ENCODE measurements around the gene HDAC4.

HDAC4 gene

DNA sequence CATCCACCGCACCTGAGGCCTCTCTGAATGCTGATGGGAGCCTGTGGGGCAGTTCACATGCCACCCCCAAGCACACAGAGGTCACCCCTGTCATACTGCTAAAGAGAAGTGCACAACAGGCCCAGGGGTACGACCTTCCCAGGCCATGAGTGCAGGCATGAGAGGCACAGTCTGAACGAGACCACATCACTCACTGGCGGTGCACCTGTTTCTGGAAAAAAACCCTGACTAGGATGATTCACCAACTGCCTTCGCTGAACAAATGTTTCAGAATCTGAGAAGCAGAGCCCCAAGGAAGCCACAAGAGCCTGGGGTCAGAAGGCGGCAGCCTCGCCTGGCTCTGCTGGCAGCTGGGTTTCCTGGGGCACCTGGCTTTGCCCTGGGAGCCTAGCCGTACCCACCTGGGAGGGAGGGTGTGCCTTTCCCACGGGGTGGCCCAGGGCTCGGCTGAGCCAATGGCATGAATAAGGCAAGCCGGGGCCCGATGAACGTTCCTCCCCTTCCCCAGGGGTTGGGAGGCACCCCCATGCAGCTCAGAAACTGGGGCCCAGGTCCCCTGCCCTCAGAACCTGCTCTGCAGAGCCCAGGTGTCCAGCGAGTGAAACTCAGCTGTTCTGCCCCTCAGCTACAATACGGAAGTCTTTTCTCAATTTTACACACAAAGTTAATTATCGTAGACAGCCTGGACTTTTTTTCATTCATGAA, 73.8 kb downstream of the HDAC4 start:
- ATAC-seq (peak; percentile 93), DNase-seq (peak; percentile 71)

DNA sequence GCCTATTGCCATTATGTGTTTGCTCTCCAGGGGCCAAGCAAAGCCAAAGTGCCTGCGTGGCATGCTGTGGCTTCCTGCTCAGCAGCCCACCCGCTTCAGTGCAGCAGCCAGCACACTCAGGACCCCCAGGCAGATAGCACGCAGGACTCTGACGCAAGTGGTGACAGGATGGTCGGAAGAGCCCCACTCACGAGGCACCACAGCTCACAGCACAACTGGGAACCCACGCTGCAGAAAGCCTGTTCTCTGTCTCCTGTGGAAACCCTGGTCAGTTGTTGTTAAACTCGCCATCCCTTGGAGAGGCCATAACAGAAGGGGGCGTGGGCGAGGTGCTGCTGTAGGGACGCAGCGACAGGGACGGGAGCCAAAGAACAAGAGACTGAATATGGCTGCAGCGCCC, 76.4 kb downstream of the HDAC4 start:
- no peak for DNase-seq

DNA sequence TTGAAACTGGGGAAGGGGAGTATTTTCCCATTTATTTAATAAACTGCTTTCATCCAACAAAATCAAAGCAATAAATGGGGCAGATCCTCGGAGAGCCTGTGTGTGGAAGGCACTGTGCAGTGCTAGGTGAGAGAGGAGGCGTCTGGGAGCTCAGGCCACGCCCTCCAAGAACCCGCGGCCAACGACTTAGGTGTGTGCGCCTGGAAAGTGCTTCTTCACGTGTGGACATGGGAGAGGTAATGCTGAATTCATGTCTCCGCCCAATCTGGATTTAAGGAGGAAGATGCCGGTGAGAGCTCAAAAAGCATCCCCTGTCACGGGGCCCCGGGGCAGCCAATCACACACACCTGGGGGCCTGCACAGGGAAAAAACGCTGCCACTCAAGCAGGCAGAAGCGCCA, 77.4 kb downstream of the HDAC4 start:
- DNase-seq (no peak), ATAC-seq (no peak)

More for the DNA sequence above, 76.4 kb downstream of the HDAC4 start:
- ATAC-seq, result no peak

DNA sequence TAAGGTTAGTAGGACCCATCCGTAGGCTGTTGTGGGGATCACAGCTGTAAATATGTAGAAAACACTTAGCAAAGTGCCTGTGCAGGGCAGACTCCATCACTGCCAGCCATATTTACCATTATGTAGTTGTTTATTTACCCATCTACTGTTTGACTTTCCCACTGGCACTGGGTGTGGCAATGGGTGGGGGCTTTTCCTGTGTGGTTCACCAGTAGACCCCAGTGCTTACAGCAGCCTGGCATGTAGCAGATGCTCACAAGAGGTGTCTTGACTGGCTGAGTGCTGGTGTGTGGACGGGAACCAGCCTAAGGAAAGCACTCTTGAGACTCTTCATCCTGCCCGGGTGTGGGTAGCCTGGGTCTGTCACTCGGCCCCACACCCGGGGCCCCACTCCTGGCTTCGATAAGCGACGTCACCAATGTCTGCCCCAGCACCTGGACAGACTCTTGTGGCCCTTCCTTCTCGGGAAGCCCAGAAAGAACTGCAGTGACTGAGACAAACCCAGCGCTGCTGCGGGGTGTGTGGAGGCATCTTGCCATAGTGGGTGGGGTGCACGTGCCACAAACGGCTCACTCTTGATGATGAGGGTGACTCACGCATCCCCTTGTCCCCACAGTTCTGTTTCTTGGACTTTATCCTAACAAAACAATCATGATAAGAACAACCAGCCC, 78.3 kb downstream of the HDAC4 start:
- ATAC-seq (no peak), DNase-seq (peak; percentile 43)

DNA sequence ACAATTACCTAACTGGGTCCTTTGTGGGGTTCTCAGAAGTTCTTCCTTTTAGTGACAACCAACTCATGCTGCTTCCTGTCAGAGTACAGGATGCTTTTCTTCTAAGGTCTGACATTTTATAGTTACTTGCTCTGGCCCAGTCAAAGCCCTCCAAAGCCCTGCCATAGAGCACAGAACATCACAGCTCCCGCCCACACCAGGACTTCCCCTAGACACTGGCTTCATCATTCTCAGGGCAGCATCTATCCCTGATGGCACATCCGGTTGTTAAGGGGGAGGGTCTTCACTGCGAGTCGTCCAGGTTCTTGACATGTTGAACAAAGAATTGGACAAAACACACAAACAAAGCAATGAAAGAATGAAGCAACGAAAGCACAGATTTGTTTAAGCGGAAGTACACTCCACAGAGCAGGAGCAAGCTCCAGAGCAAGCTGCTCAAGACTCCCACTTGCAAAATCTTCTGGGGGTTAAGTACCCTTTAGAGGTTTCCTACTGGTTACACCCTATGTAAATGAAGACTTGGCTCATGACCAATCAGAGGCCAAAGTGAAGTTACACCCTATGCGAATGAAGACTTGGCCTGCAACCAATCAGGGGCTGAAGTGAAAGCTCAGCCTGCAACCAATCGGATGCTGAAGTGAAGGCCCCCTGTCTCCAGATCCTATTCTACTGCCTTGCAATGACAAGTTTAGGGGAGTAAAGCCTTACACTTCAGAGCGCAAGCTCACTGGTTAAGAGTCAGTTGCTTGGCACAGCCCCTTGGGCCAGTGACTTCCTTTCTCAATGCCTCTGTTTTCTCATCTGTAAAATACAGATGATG, 79.0 kb downstream of the HDAC4 start:
- peak; percentile 93 for ATAC-seq
- peak; percentile 72 for DNase-seq

DNA sequence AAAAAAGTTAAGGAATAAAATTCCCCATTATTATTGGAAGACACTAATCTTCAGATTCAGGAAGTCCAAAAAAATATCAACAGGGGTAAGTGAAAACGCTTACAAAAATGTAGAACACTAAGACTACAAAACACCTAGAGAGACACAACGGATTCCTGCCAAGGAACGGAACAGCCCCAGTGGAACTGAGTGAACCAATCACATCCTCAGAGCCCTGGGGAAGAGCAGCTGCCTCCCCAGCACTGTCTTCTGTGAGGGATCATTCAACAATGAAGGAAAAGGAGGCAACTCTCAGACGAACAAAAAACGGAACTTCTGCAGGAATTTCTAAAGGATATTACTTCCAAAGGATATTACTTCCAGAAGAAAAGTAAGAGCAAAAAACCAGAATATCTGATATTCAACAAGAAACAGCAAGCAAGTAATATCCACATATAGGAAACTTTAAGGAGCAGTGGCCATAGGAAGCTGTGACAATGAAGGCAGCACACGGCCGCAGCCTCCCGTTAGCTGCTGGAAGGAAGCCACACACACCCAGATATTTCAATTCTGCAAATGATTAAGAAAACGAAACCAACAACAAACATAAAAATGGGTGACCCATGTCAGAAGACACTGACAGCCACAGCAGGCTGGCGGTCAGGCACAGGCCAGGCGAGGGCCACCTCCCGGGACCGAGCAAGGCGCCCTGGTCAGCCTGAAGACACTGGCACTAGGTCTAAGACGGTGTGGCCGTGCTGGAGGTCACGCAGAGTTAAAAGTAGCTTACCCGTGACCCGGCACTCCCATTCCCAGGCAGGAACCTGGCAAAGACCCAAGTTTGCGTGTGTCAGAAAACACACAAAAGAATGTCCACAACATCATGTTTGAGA, 81.8 kb downstream of the HDAC4 start:
- ATAC-seq (no peak), DNase-seq (no peak)

DNA sequence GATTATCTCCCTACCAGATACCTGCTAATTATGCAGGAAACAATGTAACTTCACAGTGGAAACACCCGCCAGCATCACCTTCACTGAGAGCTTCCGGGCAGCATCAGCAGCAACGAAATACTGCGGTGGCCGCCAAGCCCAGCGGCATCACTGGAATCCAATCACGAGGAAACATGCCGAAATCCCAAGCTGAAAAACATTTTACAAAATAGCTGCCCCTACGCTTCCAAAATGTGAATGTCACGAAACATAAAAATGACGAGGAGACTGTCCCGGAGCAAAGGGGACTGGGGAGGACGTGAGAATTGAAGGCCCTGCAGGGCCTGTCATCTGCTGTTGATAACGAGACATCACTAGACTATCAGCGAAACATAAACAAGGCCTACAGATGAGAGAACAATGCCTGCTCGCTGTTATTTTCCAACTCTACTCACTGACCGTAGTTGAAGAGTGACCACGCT, 82.6 kb downstream of the HDAC4 start:
- DNase-seq (no peak), ATAC-seq (no peak)

DNA sequence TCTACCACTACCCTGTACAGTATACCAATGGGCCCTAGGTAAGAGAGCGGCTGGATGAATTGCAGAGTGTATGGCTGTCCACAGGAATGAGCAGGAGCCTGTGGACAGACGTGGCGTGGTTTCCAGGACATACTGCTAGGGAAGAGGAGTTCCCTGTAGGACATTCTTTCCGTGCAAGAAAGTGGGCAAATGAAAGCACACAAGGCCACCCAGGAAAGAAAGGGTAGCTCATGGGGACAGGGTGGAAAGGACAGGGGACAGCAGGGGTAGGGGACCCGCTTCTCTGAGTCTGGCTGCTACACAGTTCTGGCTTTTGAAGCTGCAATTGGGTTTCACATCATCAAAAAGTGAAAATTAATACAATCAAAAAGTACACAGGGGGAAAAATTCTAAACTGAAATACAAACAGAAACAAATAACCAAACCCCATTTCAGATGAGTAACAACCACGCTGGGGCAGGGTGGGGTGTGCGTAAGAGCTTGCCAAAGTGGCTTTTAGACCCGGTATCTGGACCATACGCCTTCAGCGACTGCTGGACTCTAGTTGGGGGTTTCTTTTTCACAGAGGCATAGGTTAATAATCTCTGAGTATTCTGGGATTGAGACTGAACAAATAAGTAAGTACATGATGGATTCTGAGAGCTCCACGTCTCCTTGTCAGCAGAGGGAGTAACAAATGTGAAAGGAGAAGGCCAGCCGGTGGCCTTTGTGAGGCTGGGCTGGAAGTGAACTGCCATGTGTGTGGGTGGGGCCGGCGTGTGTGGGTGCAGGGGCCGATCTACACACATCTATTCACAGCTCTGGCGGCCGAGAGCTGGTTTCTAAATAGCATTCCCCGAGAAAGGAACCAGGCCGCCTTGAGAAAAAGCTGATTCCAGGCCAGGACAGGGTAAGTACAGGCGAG, 84.0 kb downstream of the HDAC4 start:
- no peak for DNase-seq
- no peak for ATAC-seq

DNA sequence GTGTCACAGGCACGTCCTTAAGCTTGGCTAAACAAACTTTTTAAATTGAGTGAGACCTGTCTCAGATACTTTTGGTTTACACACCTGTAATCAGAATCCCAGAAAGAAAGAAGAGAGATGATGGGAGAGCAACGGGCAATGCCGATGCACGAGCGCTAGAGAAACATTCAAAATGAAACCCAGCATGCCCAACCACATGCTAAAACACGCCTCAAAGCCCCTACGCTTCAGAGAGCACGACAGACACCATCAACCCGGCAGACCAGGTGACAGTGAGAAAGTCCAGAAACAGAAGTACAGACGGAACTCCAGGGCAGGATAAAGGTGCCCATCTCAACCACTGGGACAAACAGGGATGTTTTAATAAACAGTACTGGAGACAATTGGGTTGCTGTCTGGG, 85.5 kb downstream of the HDAC4 start:
- no peak for ATAC-seq
- no peak for DNase-seq

DNA sequence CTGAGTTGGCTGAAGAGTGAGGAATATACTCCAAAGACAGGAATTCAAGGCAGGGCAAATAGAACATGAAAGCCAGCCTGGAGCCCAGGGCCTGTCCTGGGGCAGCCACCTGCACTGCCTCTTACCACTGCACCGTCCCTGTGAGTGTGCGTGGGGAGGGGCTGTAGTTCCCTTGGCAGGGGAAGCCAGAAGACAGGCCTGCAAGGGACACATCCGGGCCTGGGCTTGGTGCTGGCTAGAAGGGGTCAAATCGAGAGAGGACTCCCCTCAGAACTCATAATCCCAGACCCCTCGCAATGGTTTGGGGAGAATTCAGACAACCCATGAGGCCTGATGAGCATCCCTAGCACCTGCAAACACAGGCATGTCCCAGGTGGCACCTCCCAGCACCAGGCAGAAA, 87.0 kb downstream of the HDAC4 start:
- DNase-seq (no peak), ATAC-seq (no peak)

DNA sequence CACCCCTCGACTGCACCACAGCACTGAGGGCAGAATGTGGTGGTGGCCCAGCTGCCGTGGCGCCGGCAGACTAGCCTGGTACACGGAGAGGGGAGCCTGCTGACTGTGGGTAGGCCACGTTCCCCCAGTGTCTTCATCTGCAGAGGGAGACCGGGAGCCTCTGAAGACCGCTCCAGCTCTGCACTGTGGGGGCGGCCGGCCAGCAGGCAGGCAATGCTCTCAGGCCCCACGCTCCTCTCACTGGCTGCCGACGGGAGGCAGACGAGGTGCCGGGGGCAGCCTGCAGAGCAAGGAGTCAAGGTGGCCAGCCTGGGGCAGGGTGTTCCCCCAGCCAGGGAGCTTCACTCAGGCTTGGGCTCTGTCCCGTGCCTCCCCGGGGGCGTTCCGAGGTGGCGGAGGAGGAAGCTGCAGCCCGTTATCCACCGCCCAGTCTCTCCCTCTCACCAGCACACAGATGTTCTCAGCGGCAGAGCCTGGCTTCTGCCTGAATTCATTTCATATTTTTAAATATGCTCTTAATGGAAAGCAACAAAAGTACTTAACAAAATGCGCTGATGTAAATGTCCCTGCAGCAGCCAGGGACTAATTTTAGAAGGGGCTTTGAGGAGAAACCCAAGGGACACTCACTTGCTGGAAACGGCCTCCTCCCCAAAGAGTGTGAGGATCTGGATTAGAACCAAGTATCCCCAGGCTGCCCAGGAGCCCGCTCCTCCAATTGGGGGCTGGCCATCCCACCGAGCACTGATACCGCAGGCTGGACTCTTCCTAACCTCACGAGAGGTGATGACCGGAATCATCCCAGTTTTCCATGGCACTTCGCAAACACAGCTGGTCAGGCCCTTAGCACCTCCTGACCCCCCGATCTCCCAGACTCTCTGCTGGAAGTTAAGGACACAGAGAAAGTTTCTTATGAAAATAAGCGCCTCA, 87.8 kb downstream of the HDAC4 start:
- ATAC-seq (no peak), DNase-seq (peak; percentile 1)

DNA sequence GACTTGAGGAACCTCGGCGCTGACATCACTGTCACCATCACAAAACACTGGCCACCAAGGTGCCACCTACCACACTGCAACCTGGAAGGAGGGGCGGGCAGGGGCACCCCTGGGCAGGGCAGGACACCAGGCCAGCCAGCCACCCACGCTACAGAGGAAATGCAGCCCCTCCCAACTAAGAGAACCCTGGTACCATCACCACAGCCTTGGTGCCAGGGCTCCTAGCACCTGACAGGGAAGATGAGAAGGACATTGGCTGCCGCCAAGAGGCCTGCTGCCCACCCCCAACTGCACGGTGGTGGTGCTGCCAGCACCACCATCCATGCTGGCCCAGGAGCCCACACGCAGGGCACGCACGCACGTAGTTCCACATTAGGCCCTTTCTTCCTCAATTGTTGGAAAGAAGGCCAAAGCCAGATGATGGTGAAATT, 88.7 kb downstream of the HDAC4 start:
- DNase-seq (no peak), ATAC-seq (no peak)

DNA sequence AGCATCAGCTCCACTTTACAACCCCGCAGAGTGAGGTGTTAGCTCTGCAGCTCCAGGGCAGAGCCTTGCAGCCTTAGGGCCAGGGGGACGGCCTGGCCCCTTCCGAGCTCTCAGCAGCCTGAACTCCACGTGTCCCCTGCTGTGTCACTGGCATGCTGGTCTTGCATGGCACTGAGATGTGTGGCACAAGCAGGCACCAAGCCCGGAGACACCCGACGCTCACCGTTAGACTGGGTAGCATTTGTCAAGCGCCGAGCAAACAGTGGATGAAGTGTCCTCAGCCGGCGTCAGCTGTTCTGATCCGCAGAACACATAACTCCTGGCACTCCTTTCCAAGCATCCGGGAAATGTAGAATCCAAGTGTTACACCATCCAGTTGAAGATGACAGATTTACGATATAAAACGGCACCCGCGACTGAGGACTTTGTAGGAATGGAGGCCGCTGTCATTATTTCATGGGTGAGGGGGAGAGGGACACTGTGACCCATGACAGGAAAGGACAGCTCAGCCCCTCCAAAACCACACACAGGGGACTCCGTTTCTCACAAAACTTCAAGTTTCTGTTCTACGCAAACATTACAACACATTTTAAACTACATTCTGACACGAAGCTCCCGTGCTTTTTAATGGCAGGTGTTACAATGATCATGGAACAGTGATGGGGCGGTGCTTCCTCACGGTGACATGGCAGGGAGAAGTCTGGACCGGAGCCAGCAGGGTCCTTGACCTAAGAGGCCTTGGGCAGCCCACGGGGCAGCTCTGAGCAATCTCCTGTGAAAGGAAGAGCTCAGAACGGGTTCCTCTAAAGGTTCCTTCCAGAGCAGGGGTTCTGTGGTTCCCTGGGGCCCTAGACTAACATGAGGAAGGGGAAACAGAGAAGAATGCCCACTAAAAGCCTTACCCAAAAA, 89.4 kb downstream of the HDAC4 start:
- DNase-seq (peak; percentile 1), ATAC-seq (no peak)

DNA sequence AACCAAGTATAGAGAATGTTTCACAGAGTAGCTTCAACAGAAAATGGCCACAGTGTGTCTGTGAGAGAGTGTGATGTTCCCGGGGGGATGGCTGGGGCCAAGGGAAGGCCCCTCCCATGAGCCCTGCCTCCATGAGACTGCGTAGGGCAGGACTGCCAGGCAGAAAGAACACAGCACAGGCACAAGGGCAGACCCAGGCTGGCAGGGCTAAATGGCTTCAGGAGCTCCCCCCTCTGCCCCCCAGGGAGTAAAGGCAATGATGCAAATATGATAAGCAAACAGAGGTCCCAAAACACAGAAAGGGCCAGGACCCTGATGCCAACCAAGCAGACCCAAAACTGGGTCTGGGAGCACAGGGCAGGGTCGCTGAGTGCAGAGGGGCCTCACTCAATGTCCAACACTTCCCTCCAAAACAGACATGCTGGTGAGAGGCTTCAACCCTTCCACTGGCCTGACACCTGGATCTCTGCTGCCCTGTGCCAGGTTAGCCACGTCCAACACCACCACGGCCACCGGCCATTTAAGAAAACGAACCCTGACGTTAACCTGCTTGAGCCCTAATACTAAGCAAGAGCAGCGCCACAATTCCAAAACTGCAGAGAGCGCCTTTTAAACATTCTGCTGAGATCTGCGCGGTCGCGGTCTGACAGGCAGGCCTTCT, 90.3 kb downstream of the HDAC4 start:
- ATAC-seq (no peak), DNase-seq (no peak)

DNA sequence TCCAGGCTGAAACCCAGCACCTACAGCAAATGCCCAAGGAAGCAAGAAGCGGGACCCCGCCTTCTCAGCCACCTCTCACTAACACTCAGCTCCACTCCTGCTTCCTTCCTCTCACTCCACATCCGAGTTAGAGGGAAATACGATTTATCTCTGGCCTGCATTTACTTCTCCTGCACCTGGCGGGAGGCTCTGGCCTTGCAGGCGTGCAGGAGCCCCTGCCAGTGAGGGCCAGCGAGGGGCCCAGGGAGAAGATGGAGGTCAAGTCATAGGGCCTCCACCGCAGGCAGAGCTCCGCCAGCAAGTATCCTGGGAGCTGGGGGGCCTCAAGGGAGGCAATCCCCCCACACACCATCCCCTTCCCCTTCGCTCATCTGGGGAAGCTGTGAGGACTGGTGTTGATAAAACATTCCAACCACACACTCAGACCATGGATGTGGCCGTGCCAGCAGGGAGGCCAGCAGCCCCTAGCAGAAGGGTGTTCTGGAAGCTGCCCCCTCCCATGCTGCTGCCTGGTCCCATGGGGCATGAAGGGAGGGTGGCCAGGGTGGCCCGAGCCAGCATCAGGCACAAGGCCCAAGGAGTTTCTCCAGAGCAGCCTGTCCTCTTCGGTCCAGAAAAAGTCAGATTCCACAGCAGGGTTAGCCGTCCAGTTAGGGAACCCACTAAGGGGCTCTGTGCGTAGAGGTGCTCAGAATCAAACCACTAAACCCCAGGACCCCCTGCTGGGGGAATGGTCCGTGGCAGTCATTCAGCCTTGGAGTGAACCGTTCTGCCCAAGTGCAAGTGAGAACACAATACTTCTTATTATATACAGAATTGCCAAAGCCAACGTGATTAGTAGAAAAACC, 91.2 kb downstream of the HDAC4 start:
- no peak for ATAC-seq
- no peak for DNase-seq

DNA sequence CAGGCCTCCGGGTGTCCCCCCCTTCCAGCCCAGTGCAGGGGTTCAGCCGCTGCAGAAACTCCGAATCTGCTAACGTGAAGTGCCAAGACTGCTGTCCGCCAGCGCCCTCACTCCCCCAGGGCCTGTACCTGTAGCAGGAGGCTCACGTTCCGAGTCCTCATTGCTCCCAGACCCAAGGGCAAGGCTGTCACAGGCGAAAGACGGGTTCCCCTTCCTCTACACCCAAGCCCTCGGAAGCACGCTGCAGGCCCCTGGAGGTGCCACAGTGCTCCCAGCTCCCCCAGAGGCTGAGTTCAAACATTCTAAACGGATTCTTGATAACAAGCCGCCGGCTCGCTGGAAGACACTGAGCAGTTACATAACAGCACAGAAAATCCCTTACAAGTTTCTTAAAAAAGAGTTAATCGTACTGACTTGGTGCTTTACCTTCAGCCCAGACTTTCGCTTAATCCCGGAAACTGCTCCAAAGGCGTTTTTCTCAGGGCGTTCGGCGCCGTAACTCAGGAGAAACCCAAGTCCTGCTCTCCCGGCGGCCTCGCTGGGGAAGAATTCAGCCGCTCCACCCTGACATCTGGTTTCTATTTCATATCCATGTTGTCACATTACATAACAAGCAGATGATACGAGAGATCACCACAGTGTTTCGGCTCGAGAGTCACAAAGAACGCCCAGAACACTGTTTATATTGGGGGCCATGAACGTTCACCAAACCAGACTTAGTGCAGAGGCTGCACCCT, 92.0 kb downstream of the HDAC4 start:
- no peak for DNase-seq
- no peak for ATAC-seq
